Measurements from ENCODE around the gene CERS6.

DNA sequence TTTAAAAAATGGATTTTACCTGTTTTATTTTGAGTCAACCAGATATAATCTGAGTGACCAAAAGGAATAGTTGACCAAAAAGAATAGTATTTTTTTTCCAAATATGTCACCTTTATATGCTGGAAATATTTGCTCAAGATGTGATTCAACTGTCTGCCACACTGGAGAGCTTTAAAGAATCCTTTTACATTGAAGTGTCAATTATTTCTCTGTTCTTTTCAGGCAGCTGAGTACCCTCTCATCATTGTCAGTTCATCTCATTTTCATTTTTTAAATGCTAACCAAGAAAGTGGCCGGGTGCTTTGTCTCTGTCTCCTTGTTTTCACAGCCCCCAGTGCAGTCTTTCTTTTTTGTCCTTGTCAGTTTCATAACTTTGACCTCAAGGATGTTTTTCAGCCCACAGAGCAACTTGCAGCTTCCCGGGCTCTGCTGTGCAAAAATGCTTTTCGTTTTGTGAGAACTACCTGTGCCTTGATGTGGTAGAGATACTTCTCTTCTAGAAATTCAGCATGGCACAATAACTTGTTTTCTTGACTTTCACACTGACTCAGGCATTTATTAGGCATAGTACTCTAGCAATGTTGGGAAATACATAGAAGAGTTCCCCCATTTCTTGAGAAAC lies 23.4 kb upstream of the CERS6 start:
- TF ChIP-seq, protein P1, sequence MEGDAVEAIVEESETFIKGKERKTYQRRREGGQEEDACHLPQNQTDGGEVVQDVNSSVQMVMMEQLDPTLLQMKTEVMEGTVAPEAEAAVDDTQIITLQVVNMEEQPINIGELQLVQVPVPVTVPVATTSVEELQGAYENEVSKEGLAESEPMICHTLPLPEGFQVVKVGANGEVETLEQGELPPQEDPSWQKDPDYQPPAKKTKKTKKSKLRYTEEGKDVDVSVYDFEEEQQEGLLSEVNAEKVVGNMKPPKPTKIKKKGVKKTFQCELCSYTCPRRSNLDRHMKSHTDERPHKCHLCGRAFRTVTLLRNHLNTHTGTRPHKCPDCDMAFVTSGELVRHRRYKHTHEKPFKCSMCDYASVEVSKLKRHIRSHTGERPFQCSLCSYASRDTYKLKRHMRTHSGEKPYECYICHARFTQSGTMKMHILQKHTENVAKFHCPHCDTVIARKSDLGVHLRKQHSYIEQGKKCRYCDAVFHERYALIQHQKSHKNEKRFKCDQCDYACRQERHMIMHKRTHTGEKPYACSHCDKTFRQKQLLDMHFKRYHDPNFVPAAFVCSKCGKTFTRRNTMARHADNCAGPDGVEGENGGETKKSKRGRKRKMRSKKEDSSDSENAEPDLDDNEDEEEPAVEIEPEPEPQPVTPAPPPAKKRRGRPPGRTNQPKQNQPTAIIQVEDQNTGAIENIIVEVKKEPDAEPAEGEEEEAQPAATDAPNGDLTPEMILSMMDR (IDR thresholded peaks at IDR 0.05 in 8 of 11, conservative IDR thresholded peaks at IDR 0.05 in 3 of 11), result no peak
- no peak for TF ChIP-seq POLR2AphosphoS5 (IDR thresholded peaks at IDR 0.05)
- TF ChIP-seq POLR2A (IDR thresholded peaks at IDR 0.05), result no peak

Data from spleen (tissue), 7 donors.